OCI-LY3 (cell line): ENCODE data around the gene CYSTM1.

Source experiments
- H2AFZ ChIP-seq: fragments of 200-600, 300-600 bp; shearing (Covaris generic); 2 replicates; pipeline ENCODE4 v1.6.0; 2014; ENCODE audit warnings: antibody characterized with exemption, low read depth, low read length
- H3K27ac ChIP-seq: fragments of 200-600, 300-600 bp; sonication (generic); 2 replicates; pipeline ENCODE4 v1.5.1; 2014; ENCODE audit warnings: mild to moderate bottlenecking, low read length, moderate library complexity, mixed read lengths
- H3K27me3 ChIP-seq: fragments of 200-600, 300-600 bp; sonication (generic); 2 replicates; pipeline ENCODE4 v1.6.1; 2014; ENCODE audit warnings: low read depth, low read length, mixed read lengths
- H3K36me3 ChIP-seq: fragments of 200-600, 300-600 bp; sonication (generic); replicated peaks from 2 replicates; pipeline ENCODE3; 2014; ENCODE audit warnings: low read depth, low read length, mixed read lengths
- H3K4me1 ChIP-seq: fragments of 300-600, 200-600 bp; sonication (generic); 2 replicates; pipeline ENCODE4 v1.6.1; 2014; ENCODE audit warnings: low read length, mixed read lengths
- H3K4me2 ChIP-seq: fragments of 200-600, 300-600 bp; sonication (generic); 2 replicates; pipeline ENCODE4 v1.6.1; 2014; ENCODE audit warnings: low read length, mixed read lengths
- H3K4me3 ChIP-seq: fragments of 300-600, 200-600 bp; sonication (generic); 2 replicates; pipeline ENCODE4 v1.5.1; 2014; ENCODE audit warnings: antibody characterized with exemption, mild to moderate bottlenecking, low read length, moderate library complexity
- H3K79me2 ChIP-seq: fragments of 300-600, 200-600 bp; shearing (Covaris generic); 2 replicates; pipeline ENCODE4 v1.6.1; 2014; ENCODE audit warnings: mild to moderate bottlenecking, low read length, mixed read lengths
- H3K9ac ChIP-seq: fragments of 300-600, 200-600 bp; shearing (Covaris generic); 2 replicates; pipeline ENCODE4 v1.6.0; 2014; ENCODE audit warnings: mild to moderate bottlenecking, low read length, moderate library complexity
- H3K9me3 ChIP-seq: fragments of 200-600, 300-600 bp; shearing (Covaris generic); 2 replicates; pipeline ENCODE4 v1.6.1; 2014; ENCODE audit warnings: low read length, mixed read lengths; ENCODE audit not compliant: insufficient read depth
- H4K20me1 ChIP-seq: fragments of 200-600, 300-600 bp; sonication (generic); 2 replicates; pipeline ENCODE4 v1.6.1; 2016; ENCODE audit warnings: low read length, mixed read lengths; ENCODE audit not compliant: insufficient read depth
- CTCF ChIP-seq: fragments of 200-600, 300-600 bp; sonication (generic); IDR thresholded peaks from 2 replicates; pipeline ENCODE4 v1.5.1; 2014; ENCODE audit warnings: antibody characterized with exemption, low read length, low read depth
- EZH2phosphoT487 ChIP-seq: fragments of 200-600 bp; shearing (Covaris generic); IDR thresholded peaks from 2 replicates; pipeline ENCODE4 v1.6.1; 2018; ENCODE audit warnings: antibody characterized with exemption, mixed run types, low read depth

CYSTM1 gene

GRCh38 chr5:140165923-140166270, 9.1 kb upstream of the CYSTM1 start:
- Histone ChIP-seq H3K9ac (no peak overlapping the region), H3K4me1 (peaks cover 10% of the 10 kb centered on the region), H3K36me3 (no peaks in the 10 kb centered on the region), H4K20me1 (no peaks in the 10 kb centered on the region), H2AFZ (no peak overlapping the region), H3K79me2 (no peaks in the 10 kb centered on the region), H3K9me3 (no peaks in the 10 kb centered on the region), H3K27me3 (no peaks in the 10 kb centered on the region), H3K4me2 (no peak overlapping the region), H3K27ac (no peak overlapping the region), H3K4me3 (no peak overlapping the region)
- TF ChIP-seq CTCF (no peak), EZH2phosphoT487 (no peak)

- Histone ChIP-seq H3K4me3 (no peak overlapping the region), H3K4me1 (peaks cover 10% of the 10 kb centered on the region), H3K4me2 (no peak overlapping the region), H3K9me3 (no peaks in the 10 kb centered on the region), H3K27me3 (no peaks in the 10 kb centered on the region), H3K79me2 (no peaks in the 10 kb centered on the region), H3K9ac (no peak overlapping the region), H4K20me1 (no peaks in the 10 kb centered on the region), H3K36me3 (no peaks in the 10 kb centered on the region), H2AFZ (no peak overlapping the region), H3K27ac (no peak overlapping the region)
- TF ChIP-seq EZH2phosphoT487: no peak
- TF ChIP-seq CTCF: no peak
Measured at GRCh38 chr5:140166911-140167310, 8.1 kb upstream of the CYSTM1 start.

- no peak overlapping the region for H2AFZ ChIP-seq
- no peaks in the 10 kb centered on the region for H3K79me2 ChIP-seq
- no peaks in the 10 kb centered on the region for H4K20me1 ChIP-seq
- no peak overlapping the region for H3K4me2 ChIP-seq
- no peaks in the 10 kb centered on the region for H3K36me3 ChIP-seq
- peaks cover 10% of the 10 kb centered on the region for H3K4me1 ChIP-seq
- H3K27ac ChIP-seq: no peak overlapping the region
- no peaks in the 10 kb centered on the region for H3K9me3 ChIP-seq
- no peak for TF ChIP-seq EZH2phosphoT487
- no peak overlapping the region for H3K9ac ChIP-seq
- no peaks in the 10 kb centered on the region for H3K27me3 ChIP-seq
- H3K4me3 ChIP-seq: no peak overlapping the region
Measured at GRCh38 chr5:140168371-140168770, 6.6 kb upstream of the CYSTM1 start.

GRCh38 chr5:140169410-140169809, 5.6 kb upstream of the CYSTM1 start:
- H3K36me3 ChIP-seq: no peaks in the 10 kb centered on the region
- no peak overlapping the region for H3K27ac ChIP-seq
- peaks cover 14% of the 10 kb centered on the region for H3K4me1 ChIP-seq
- no peaks in the 10 kb centered on the region for H3K9me3 ChIP-seq
- no peak overlapping the region for H3K4me3 ChIP-seq
- no peak overlapping the region for H3K9ac ChIP-seq
- no peak overlapping the region for H2AFZ ChIP-seq
- TF ChIP-seq CTCF: no peak
- no peak for TF ChIP-seq EZH2phosphoT487
- H3K27me3 ChIP-seq: no peaks in the 10 kb centered on the region
- no peaks in the 10 kb centered on the region for H3K79me2 ChIP-seq
- H4K20me1 ChIP-seq: no peaks in the 10 kb centered on the region
- no peak overlapping the region for H3K4me2 ChIP-seq

- Histone ChIP-seq H3K27me3 (no peaks in the 10 kb centered on the region), H3K9ac (no peak overlapping the region), H2AFZ (no peak overlapping the region), H3K9me3 (no peaks in the 10 kb centered on the region), H3K4me3 (no peak overlapping the region), H3K4me2 (no peak overlapping the region), H3K79me2 (peaks cover 13% of the 10 kb centered on the region; the same call in 1 of the 2 replicates), H3K27ac (no peak overlapping the region), H4K20me1 (no peaks in the 10 kb centered on the region), H3K36me3 (no peaks in the 10 kb centered on the region), H3K4me1 (peaks cover 7% of the 10 kb centered on the region; the same call in 1 of the 2 replicates)
- TF ChIP-seq EZH2phosphoT487: no peak
- TF ChIP-seq CTCF: no peak
Measured at GRCh38 chr5:140172483-140172882, 2.5 kb upstream of the CYSTM1 start.
